Measurements from ENCODE around the gene MDFIC.

MDFIC gene

GRCh38 chr7:114957444-114957843 is 35.5 kb downstream of the MDFIC start:
- no peak for DNase-seq

- no peak for DNase-seq
These were observed 38.0 kb downstream of the MDFIC start for GRCh38 chr7:114959931-114960330.

DNA sequence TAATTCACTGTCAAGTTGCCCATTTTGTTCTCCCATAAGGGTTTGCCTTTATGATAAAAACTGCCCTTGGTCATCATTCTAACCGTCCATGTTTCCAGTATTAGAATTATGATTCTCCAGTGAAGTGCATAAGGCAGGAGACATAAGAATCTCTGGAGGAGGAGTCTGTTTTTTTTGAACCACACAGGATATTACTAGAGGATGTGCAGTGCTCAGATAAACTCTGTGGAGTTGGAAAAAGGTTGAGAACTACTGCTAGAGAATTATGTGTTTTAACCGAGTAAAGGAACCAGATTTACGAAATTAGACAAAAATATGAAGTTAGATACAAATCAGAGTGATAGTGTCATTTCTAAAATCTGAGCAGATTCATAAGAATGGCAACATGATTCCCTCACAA is 40.5 kb downstream of the MDFIC start:
- no peak for DNase-seq

- no peak for DNase-seq
These were observed 44.3 kb downstream of the MDFIC start for GRCh38 chr7:114966156-114966555.

GRCh38 chr7:114969096-114969495 is 47.2 kb downstream of the MDFIC start:
- no peak for DNase-seq

DNA sequence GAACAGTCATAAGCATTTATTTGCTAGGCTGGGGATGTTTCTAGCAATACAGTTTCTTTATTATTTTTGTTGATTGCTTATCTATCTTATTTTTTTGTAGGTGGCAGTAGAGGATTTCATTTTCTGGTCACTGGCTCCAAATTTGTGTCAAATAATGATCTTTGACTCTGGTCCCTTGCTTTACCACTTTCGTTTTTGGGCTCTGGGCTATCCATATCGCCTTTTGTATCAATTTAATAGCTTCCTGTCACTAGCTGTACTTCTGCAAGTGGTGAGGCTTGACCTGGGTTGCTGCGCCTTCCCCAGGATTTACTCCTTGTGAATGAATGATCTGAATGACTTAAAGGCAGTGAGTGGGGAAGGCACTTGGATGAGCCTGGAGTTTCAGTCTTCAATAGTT is 48.4 kb downstream of the MDFIC start:
- DNase-seq: no peak

GRCh38 chr7:114970732-114971131 is 48.8 kb downstream of the MDFIC start:
- no peak for DNase-seq

- DNase-seq: no peak
These were observed 50.7 kb downstream of the MDFIC start for GRCh38 chr7:114972567-114972966.

DNA sequence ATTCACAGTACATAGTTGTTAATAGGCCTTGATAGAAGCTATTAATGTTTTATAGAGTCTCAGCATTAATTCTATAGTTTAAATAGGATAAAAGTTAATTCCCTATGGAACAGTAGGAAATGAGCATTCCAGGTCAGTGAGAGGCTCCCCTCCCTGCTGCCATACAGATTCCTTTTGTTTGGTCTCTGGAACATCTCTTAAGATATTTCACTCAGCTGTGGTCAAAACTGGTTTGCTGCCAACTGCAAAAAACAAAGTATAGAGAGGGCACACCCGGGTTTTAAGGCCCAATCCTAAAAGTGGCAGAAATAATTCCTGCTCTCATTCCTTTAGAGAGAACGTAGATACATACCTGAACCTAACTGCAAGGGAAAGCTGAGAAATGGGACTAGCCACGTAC is 51.3 kb downstream of the MDFIC start:
- DNase-seq: no peak

DNA sequence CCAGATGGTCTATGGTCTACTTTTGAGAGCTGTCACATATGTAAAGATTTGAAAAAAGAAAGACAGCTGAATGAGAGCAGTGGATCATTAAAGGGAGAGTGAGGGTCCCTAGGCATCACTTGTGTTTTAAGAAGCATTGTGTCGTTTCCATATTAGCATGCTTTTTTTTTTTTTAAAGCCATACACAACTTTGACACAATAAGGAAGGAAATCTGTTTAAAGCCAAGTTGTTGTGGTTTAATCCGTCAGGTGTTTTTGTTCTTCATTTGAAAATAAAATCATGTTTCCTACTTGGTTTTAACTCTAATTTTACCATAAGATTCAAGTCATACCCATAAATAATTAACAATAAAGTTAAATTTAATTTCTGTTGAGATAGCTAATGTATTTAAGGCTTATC is 53.5 kb downstream of the MDFIC start:
- no peak for DNase-seq

GRCh38 chr7:114976666-114977065 is 54.8 kb downstream of the MDFIC start:
- DNase-seq: no peak

DNA sequence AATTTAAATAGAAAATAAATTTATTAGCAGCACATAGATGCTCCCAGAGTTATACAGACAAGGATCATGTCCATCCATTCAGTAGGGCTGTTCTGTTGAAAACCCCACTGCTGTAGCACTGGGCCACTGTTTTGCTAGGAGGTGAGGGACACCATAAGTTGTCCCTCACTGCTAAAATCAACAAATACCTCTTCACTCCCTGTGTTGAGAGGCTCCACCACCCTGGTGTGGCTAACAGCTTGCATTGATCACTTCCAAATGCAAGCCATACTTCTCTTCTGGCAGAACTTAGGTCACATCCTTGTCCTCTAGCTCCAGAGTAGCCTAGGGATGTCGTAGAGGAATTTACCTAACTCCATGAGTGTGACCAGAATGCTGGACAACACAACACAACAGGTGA is 55.4 kb downstream of the MDFIC start:
- DNase-seq: no peak

GRCh38 chr7:114979388-114979787 is 57.5 kb downstream of the MDFIC start:
- DNase-seq: no peak

DNA sequence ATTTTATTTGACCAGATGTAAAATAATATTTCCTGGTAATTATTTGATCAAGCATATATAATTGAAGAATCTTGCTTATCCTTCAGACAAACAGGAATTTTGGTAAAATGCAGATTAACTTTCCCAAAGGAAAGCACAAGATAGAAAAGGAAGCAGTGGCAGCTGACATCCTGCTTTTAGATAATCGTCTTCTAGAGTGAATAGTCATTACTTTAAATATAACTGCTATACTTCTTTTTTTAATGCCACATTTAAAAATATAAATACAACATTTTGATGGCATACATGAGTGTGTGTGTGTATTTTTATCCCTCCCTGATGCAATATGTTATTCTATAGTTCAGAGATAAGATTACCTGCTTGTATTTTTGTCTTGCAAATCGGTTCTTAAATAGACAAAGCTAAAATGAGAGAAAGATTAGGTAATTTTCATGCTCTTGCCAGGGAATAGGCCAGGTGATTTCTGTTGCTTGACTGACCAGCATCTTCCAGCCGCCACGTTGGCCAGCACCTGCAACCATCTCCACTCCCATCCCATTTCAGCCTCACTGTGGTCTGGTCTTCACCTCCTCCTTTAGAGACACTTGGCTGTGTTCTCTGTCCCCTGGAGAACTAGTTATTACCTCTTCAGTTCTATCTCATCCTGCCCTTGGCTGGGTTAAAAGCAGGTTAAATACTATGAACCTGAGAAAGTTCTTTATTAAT is 58.1 kb downstream of the MDFIC start:
- no peak for DNase-seq

GRCh38 chr7:114981323-114981722 is 59.4 kb downstream of the MDFIC start:
- no peak for DNase-seq

- no peak for DNase-seq
These were observed 63.3 kb downstream of the MDFIC start for GRCh38 chr7:114985116-114985715.

GRCh38 chr7:114986190-114987180 is 64.6 kb downstream of the MDFIC start:
- DNase-seq: no peak

- no peak for DNase-seq
These were observed 66.1 kb downstream of the MDFIC start for GRCh38 chr7:114988026-114988425.

DNA sequence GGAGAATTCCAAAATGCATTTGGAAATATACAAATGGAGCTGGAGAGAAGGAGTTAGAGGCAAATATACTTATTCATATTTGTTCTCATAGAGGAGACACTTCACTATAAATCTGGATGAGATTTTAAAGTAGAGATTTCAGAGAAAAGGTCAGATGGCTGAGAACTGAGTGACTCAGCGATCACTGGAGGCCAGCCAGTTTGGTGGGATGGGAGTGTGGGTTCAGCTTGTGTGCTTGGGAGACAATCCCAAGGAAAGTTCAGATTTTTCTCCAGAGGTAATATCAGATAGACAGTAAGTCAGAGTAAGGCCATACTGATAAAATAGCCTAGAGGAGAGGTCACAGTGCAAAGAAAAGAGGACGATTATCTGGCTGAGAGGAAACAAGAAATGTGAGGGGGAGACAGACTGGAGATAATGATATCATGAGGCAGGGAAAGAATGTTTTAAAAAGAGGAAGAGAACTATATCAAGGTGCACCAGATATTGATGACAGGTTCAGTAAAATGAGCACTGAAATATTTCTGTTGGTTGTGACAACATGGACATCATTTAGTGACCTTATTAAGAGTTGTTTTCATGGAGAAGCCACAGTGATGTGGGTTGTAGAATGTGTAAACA is 67.0 kb downstream of the MDFIC start:
- DNase-seq: no peak

DNA sequence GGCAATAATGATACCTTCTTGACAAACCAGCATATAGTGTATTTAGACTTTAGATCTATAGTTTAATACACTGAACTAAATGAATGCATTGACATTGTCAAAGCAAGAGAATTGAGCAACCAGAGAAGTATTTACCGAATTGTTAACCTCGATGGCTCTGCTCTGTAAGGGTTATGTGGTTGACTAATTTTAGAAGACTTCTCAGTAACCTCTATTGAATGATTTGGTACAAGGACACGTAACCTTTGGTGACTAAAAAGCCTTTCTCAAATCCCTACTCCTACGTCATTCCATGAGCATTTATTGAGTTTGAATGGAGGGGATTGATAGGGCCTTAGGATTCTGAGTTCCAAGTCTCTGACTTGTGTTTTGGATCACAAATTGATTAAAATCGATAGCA is 67.6 kb downstream of the MDFIC start:
- no peak for DNase-seq

- DNase-seq: no peak
These were observed 75.9 kb downstream of the MDFIC start for GRCh38 chr7:114997487-114998404.

- DNase-seq: no peak
These were observed 82.2 kb downstream of the MDFIC start for GRCh38 chr7:115004121-115004520.

All from right forelimb (tissue), 1 donor.